H1 (cell line): ENCODE measurements around the gene C1QL1. TPM values are rescaled to one million over a fixed set of nuclear protein-coding genes. Genes with fewer than 3 reads are reported as not detected.

Experiments
- CTCF ChIA-PET: fragments of 300-600 bp; sonication (Branson Sonifier 250); formaldehyde crosslinking; loops from one replicate; lab custom pipeline; 2021; ENCODE audit not compliant: partially characterized antibody; lab: Charles Lee
- POLR2A ChIA-PET: fragments of 300-600 bp; sonication (Branson Sonifier 250); formaldehyde crosslinking; loops from one replicate; lab custom pipeline; 2021; ENCODE audit warnings: inconsistent platforms; ENCODE audit not compliant: partially characterized antibody; lab: Charles Lee
- DNase-seq, 2 experiments: peaks; one replicate each; pipeline versions ENCODE4 v3.0.0 to v3.0.0-alpha.2; 2010 to 2022; ENCODE audit warnings: low spot score in 2 of 2, low read depth in 1 of 2, mixed read lengths in 1 of 2
- FAIRE-seq: peaks from 2 replicates; lab custom pipeline; 2011; peaks lifted over from hg19 to GRCh38; lab: Jason Lieb, UNC
- H2AFZ ChIP-seq: 2 replicates; pipeline ENCODE4 v1.8.1; 2012; ENCODE audit warnings: low read length, inconsistent platforms
- H2AK5ac ChIP-seq: 2 replicates; pipeline ENCODE4 v1.6.1; 2013; ENCODE audit warnings: low read depth, low read length
- H2BK120ac ChIP-seq: replicated peaks from 2 replicates; pipeline ENCODE3; 2013; ENCODE audit warnings: low read depth, low read length, inconsistent platforms
- H2BK12ac ChIP-seq: 2 replicates; pipeline ENCODE4 v1.6.1; 2013; ENCODE audit warnings: low read depth, low read length
- H2BK15ac ChIP-seq: 2 replicates; pipeline ENCODE4 v1.6.1; 2013; ENCODE audit warnings: low read length
- H2BK20ac ChIP-seq: 2 replicates; pipeline ENCODE4 v1.6.1; 2013; ENCODE audit warnings: low read length
- H2BK5ac ChIP-seq: 2 replicates; pipeline ENCODE4 v1.6.1; 2013; ENCODE audit warnings: low read depth, low read length
- H3K14ac ChIP-seq: 2 replicates; pipeline ENCODE4 v1.6.1; 2013; ENCODE audit warnings: inconsistent platforms; ENCODE audit not compliant: insufficient read length
- H3K18ac ChIP-seq: 2 replicates; pipeline ENCODE4 v1.6.1; 2013; ENCODE audit warnings: low read length; ENCODE audit errors: extremely low read depth
- H3K23ac ChIP-seq: 2 replicates; pipeline ENCODE4 v1.6.1; 2013; ENCODE audit warnings: inconsistent platforms; ENCODE audit not compliant: insufficient read length
- H3K23me2 ChIP-seq: 2 replicates; pipeline ENCODE4 v1.6.1; 2013; ENCODE audit warnings: low read depth, low read length
- H3K27ac ChIP-seq: 2 replicates; pipeline ENCODE4 v1.6.1; 2011; ENCODE audit warnings: low read depth, low read length, inconsistent platforms
- H3K27me3 ChIP-seq, 4 experiments: replicated peaks in 1 of 4; 1 replicate in 1 of 4; 2 replicates in 3 of 4; pipeline versions ENCODE4 v1.6.1 to v1.8.1; 2011 to 2013; ENCODE audit warnings: low read length in 3 of 4, mild to moderate bottlenecking in 3 of 4, inconsistent platforms in 2 of 4, mixed read lengths in 2 of 4, moderate library complexity in 1 of 4; ENCODE audit not compliant: control insufficient read depth in 3 of 4, insufficient read depth in 3 of 4; ENCODE audit errors: extremely low read depth in 1 of 4
- H3K36me3 ChIP-seq, 4 experiments: 2 replicates each; pipeline versions ENCODE4 v1.6.1 to v1.8.1; 2011 to 2013; ENCODE audit warnings: mild to moderate bottlenecking in 4 of 4, low read length in 3 of 4, moderate library complexity in 2 of 4, control low read depth in 1 of 4, inconsistent platforms in 1 of 4; ENCODE audit not compliant: insufficient read depth in 4 of 4, control insufficient read depth in 2 of 4
- H3K4ac ChIP-seq: replicated peaks from 2 replicates; pipeline ENCODE3; 2013; ENCODE audit warnings: low read length, low read depth, mixed read lengths, inconsistent platforms; ENCODE audit not compliant: insufficient read length
- H3K4me1 ChIP-seq, 4 experiments: replicated peaks in 1 of 4; 1 replicate in 1 of 4; 2 replicates in 3 of 4; pipeline versions ENCODE4 v1.6.1 to v1.8.1; 2011 to 2013; ENCODE audit warnings: low read length in 3 of 4, inconsistent platforms in 2 of 4, mixed read lengths in 1 of 4; ENCODE audit not compliant: insufficient read depth in 4 of 4, control insufficient read depth in 3 of 4
- H3K4me2 ChIP-seq, 2 experiments: 2 replicates each; pipeline versions ENCODE4 v1.6.1 to v1.8.1; 2011 to 2013; ENCODE audit warnings: low read depth in 2 of 2, low read length in 2 of 2, control low read depth in 1 of 2, inconsistent platforms in 1 of 2, mild to moderate bottlenecking in 1 of 2; ENCODE audit not compliant: insufficient read depth in 1 of 2
- H3K4me3 ChIP-seq, 4 experiments: fragments of 200-600, 300-600 bp in 1 of 4; sonication (generic), shearing (Covaris generic), sonication (Bioruptor Twin) in 1 of 4; 2 replicates each; pipeline versions ENCODE4 v1.5.1 to v1.8.1; 2011 to 2016; ENCODE audit warnings: low read length in 4 of 4, low read depth in 3 of 4, control low read depth in 2 of 4, inconsistent platforms in 2 of 4, mild to moderate bottlenecking in 2 of 4, mixed read lengths in 1 of 4, moderate library complexity in 1 of 4; ENCODE audit not compliant: insufficient read depth in 2 of 4; ENCODE audit errors: extremely low read depth in 1 of 4
- H3K56ac ChIP-seq: replicated peaks from 2 replicates; pipeline ENCODE3; 2013; ENCODE audit warnings: low read depth, mild to moderate bottlenecking, mixed read lengths, low read length, inconsistent platforms; ENCODE audit not compliant: insufficient read length
- H3K79me1 ChIP-seq: 2 replicates; pipeline ENCODE4 v1.6.1; 2013; ENCODE audit warnings: low read depth, low read length, control low read depth
- H3K79me2 ChIP-seq, 2 experiments: 2 replicates each; pipeline versions ENCODE4 v1.6.1 to v1.8.1; 2012 to 2013; ENCODE audit warnings: low read length in 2 of 2, mild to moderate bottlenecking in 2 of 2, inconsistent platforms in 1 of 2; ENCODE audit not compliant: insufficient read depth in 2 of 2, control insufficient read depth in 1 of 2
- H3K9ac ChIP-seq, 4 experiments: replicated peaks in 1 of 4; 1 replicate in 1 of 4; 2 replicates in 3 of 4; pipeline versions ENCODE4 v1.6.1 to v1.8.1; 2011 to 2013; ENCODE audit warnings: low read depth in 3 of 4, low read length in 3 of 4, control low read depth in 2 of 4, mild to moderate bottlenecking in 2 of 4, moderate library complexity in 2 of 4, inconsistent platforms in 1 of 4; ENCODE audit errors: extremely low read depth in 1 of 4
- H3K9me3 ChIP-seq, 2 experiments: 2 replicates each; pipeline versions ENCODE4 v1.6.1 to v1.8.1; 2012 to 2013; ENCODE audit warnings: mild to moderate bottlenecking in 2 of 2, moderate library complexity in 2 of 2, control low read depth in 1 of 2, inconsistent platforms in 1 of 2, low read depth in 1 of 2, low read length in 1 of 2, mixed read lengths in 1 of 2; ENCODE audit not compliant: insufficient read depth in 2 of 2
- H4K20me1 ChIP-seq, 2 experiments: replicated peaks in 1 of 2; 2 replicates each; pipeline versions ENCODE3 to v1.8.1; 2011 to 2013; ENCODE audit warnings: inconsistent platforms in 2 of 2, low read length in 2 of 2, mild to moderate bottlenecking in 1 of 2; ENCODE audit not compliant: insufficient read depth in 2 of 2, control insufficient read depth in 1 of 2
- H4K5ac ChIP-seq: 2 replicates; pipeline ENCODE4 v1.6.1; 2013; ENCODE audit warnings: low read length, low read depth, mixed read lengths, inconsistent platforms; ENCODE audit not compliant: insufficient read length
- H4K8ac ChIP-seq: 2 replicates; pipeline ENCODE4 v1.8.0; 2013; ENCODE audit warnings: mild to moderate bottlenecking, moderate library complexity, low read length, inconsistent platforms; ENCODE audit not compliant: insufficient read depth; ENCODE audit errors: extremely low read depth
- H4K91ac ChIP-seq: replicated peaks from 2 replicates; pipeline ENCODE3; 2013; ENCODE audit warnings: low read length, mixed read lengths, inconsistent platforms; ENCODE audit not compliant: insufficient read length
- CHD1 ChIP-seq: IDR thresholded peaks from 2 replicates; pipeline ENCODE4 v1.6.1; 2012; ENCODE audit warnings: low read depth, low read length, improper control_type of control experiment
- CTBP2 ChIP-seq: IDR thresholded peaks from 2 replicates; pipeline ENCODE4 v1.7.0; 2011; ENCODE audit warnings: borderline replicate concordance, mild to moderate bottlenecking, moderate library complexity, mixed read lengths, low read length; ENCODE audit not compliant: insufficient read depth, insufficient read length
- GABPA ChIP-seq: IDR thresholded peaks from 2 replicates; pipeline ENCODE4 v1.6.1; 2011; ENCODE audit warnings: mild to moderate bottlenecking, low read length, moderate library complexity, borderline replicate concordance; ENCODE audit not compliant: insufficient read depth
- NANOG ChIP-seq: IDR thresholded peaks from 2 replicates; pipeline ENCODE4 v1.6.1; 2011; ENCODE audit warnings: low read length, low read depth, mild to moderate bottlenecking, inconsistent platforms; ENCODE audit not compliant: insufficient read depth, poor library complexity, severe bottlenecking
- SAP30 ChIP-seq: fragments of 300-600 bp; sonication (generic); IDR thresholded peaks from 2 replicates; pipeline ENCODE4 v1.7.1; 2012; ENCODE audit warnings: low read length, moderate library complexity, mild to moderate bottlenecking, inconsistent platforms; ENCODE audit not compliant: insufficient read depth, insufficient replicate concordance
- TEAD4 ChIP-seq: IDR thresholded peaks from 2 replicates; pipeline ENCODE4 v1.6.1; 2012; ENCODE audit warnings: low read depth, low read length, inconsistent platforms, mixed read lengths
- WGBS, 2 experiments: shearing (Covaris generic) in 1 of 2; methylation state at CpG; one replicate each; pipeline versions ENCODE4 v1.1.6 to v1.1.7; 2013 to 2015; ENCODE audit warnings: low lambda C conversion rate in 2 of 2, mixed read lengths in 2 of 2, inconsistent platforms in 1 of 2, low coverage in 1 of 2, missing lambda C conversion rate in 1 of 2; ENCODE audit not compliant: insufficient replicate concordance in 2 of 2, insufficient coverage in 1 of 2, insufficient read length in 1 of 2; ENCODE audit errors: extremely low coverage in 1 of 2, missing lambda C conversion rate in 1 of 2; 5-methylcytosine and 5-hydroxymethylcytosine counted together
- polyA plus RNA-seq, 7 experiments: library from polyadenylated mRNA; depleted of rRNA in 3 of 7; stranded (reverse) in 5 of 7; unstranded in 2 of 7; fragments of >200 nt in 5 of 7; fragments of 200-250 nt in 2 of 7; gene quantifications; 1 replicate in 5 of 7; 2 replicates in 1 of 7; 4 replicates in 1 of 7; pipeline versions ENCODE4 v1.2.1 to v1.2.3, GENCODE V29; 2011 to 2013; ENCODE audit warnings: missing spikeins in 2 of 7, mixed read lengths in 2 of 7
- total RNA-seq: library from RNA; stranded (reverse); fragmentation: NEBNext Ultra II Directional; extraction: Animal tissue kit (Norgen Biotek cat#: 25700); gene quantifications from 2 replicates; pipeline ENCODE4 v1.2.1, GENCODE V29; 2021
- TF ChIP-seq, protein P1 (sequence below): IDR thresholded peaks from 2 replicates; pipeline ENCODE4 v1.6.1; 2011; ENCODE audit warnings: low read length, improper control_type of control experiment

Gene C1QL1
- total and polyA plus RNA-seq, 2 of the 8 experiments (the other 6 are each of a cell fraction or from before 2014, with no cell fraction given): 7.6 to 10.5 TPM

DNA sequence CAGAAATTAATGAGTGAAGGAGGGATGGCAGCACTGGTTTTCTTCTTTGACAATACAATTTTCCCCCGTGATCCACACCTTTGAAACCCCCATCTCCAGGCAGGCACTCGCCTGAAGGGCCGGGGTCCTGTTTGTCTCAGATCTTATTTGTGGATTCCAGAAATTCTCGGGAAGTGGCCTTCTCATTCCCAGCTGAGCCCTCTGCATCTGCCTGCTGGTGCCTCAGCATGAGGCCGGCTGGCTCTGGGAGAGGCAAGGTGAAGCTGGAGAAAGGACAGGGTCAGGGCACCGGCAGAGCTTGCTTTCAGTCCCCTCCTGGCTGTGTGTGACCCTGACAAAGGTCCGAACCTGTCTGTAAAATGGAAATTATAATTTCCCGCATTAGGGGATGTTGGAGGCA, 35.8 kb upstream of the C1QL1 start:
- WGBS, 2 experiments: 40% methylated on average over 8 of the region's 8 CpGs; no CpG with 5 or more reads in 1 of the 2 experiments
- no peak for DNase-seq
- no peak overlapping the region for H3K27ac ChIP-seq
- TF ChIP-seq NANOG: no peak
- TF ChIP-seq CTBP2: no peak
- TF ChIP-seq, protein P1, sequence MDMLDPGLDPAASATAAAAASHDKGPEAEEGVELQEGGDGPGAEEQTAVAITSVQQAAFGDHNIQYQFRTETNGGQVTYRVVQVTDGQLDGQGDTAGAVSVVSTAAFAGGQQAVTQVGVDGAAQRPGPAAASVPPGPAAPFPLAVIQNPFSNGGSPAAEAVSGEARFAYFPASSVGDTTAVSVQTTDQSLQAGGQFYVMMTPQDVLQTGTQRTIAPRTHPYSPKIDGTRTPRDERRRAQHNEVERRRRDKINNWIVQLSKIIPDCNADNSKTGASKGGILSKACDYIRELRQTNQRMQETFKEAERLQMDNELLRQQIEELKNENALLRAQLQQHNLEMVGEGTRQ: no peak
- TF ChIP-seq TEAD4: peak; percentile 49; the same call in 1 of the 2 replicates
- no peak for TF ChIP-seq SAP30
- no peak for TF ChIP-seq CHD1
- no peak for TF ChIP-seq GABPA
- H3K36me3 ChIP-seq: no peaks in the 10 kb centered on the region
- no peak overlapping the region for H3K56ac ChIP-seq
- H3K4me2 ChIP-seq: peak overlapping the region; percentile 44 to 50; a peak in 2 of 4 replicates
- peak overlapping the region; percentile 45; the same call in 1 of the 2 replicates for H2BK12ac ChIP-seq
- peak overlapping the region; percentile 5; the same call in 1 of the 2 replicates for H2AFZ ChIP-seq
- peak overlapping the region; percentile 49; the same call in 1 of the 2 replicates for H3K18ac ChIP-seq
- no peak overlapping the region for H4K5ac ChIP-seq
- peaks cover 0 to 6% (median 2%) of the 10 kb centered on the region in 4 experiments; a peak in 2 of 7 replicates for H3K27me3 ChIP-seq
- no peak overlapping the region for H2BK15ac ChIP-seq
- no peak overlapping the region for H3K4ac ChIP-seq
- H3K4me3 ChIP-seq: no peak overlapping the region
- H2BK120ac ChIP-seq: no peak overlapping the region
- no peak overlapping the region for H2AK5ac ChIP-seq
- H2BK20ac ChIP-seq: peak overlapping the region; percentile 2; the same call in 1 of the 2 replicates
- H3K23me2 ChIP-seq: no peaks in the 10 kb centered on the region
- H3K79me2 ChIP-seq: no peaks in the 10 kb centered on the region
- H3K14ac ChIP-seq: no peak overlapping the region
- no peak overlapping the region for H3K9ac ChIP-seq
- H4K8ac ChIP-seq: no peak overlapping the region
- H4K20me1 ChIP-seq: no peaks in the 10 kb centered on the region
- H4K91ac ChIP-seq: no peak overlapping the region
- no peak overlapping the region for H3K23ac ChIP-seq
- H3K4me1 ChIP-seq: peaks cover 5 to 21% (median 7%) of the 10 kb centered on the region in 4 experiments
- no peaks in the 10 kb centered on the region for H3K79me1 ChIP-seq
- CTCF ChIA-PET: interaction anchor here (0.7 to 16.0 kb wide), 10 partner anchors 9 to 83 kb away, joined by 3 to 102 read pairs (median 9); no protein-coding TSS in a partner anchor
- H2BK5ac ChIP-seq: peak overlapping the region; percentile 61; the same call in 1 of the 2 replicates
- FAIRE-seq: no peak
- POLR2A ChIA-PET: interaction anchor here (0.8 to 3.0 kb wide), 10 partner anchors 9 to 144 kb away, joined by 3 to 9 read pairs (median 6); partner anchors contain the start of gene HEXIM1
- H3K9me3 ChIP-seq: peaks cover 0 to 7% of the 10 kb centered on the region in 2 experiments; a peak in 2 of 4 replicates
